Erythroblast (primary cell): ENCODE results near the gene LMCD1.

Experiments used
- GATA1 ChIP-seq: IDR thresholded peaks from 2 replicates; pipeline ENCODE4 v1.6.1; 2011; ENCODE audit warnings: low read depth, mild to moderate bottlenecking, control low read depth, low read length, moderate library complexity
- POLR2A ChIP-seq: IDR thresholded peaks from 2 replicates; pipeline ENCODE4 v1.6.1; 2011; ENCODE audit warnings: mild to moderate bottlenecking, low read length

GRCh38 chr3:8493744-8494143, 7.9 kb upstream of the LMCD1 start:
- no peak for TF ChIP-seq POLR2A
- no peak for TF ChIP-seq GATA1
